Uterus (tissue), 4 donors: ENCODE data around the gene FAM241A. TPM values are rescaled to one million over a fixed set of nuclear protein-coding genes. Genes with fewer than 3 reads are reported as not detected.

Experiments used
- DNase-seq, 2 donors: peaks; one replicate each; pipeline ENCODE4 v3.0.0-alpha.2; 2019 to 2020
- H3K27ac ChIP-seq, 2 donors: fragments of 200-600 bp; sonication (generic); 1 replicate in 1 of 2; 2 replicates in 1 of 2; pipeline ENCODE4 v1.5.1; 2016 to 2018
- H3K27me3 ChIP-seq, 2 donors: fragments of 200-600 bp; sonication (generic); one replicate each; pipeline ENCODE4 v1.5.1; 2018 to 2019; ENCODE audit warnings: control low read depth in 1 of 2
- H3K36me3 ChIP-seq, 2 donors: fragments of 200-600 bp; sonication (generic); one replicate each; pipeline ENCODE4 v1.5.1; 2019; ENCODE audit warnings: control low read depth in 1 of 2
- H3K4me1 ChIP-seq, 2 donors: fragments of 200-600 bp; sonication (generic); one replicate each; pipeline ENCODE4 v1.5.1; 2018 to 2019; ENCODE audit warnings: control low read depth in 1 of 2
- H3K4me3 ChIP-seq, 2 donors: fragments of 200-600 bp; sonication (generic); 1 replicate in 1 of 2; 2 replicates in 1 of 2; pipeline ENCODE4 v1.5.1; 2018 to 2019; ENCODE audit warnings: mild to moderate bottlenecking in 1 of 2
- H3K9me3 ChIP-seq, 2 donors: fragments of 200-600 bp; sonication (generic); one replicate each; pipeline ENCODE4 v1.5.1; 2019; ENCODE audit warnings: control low read depth in 1 of 2
- CTCF ChIP-seq, 4 experiments: fragments of 200-600 bp in 2 of 4; fragments of 450-650 bp in 2 of 4; sonication (generic) in 2 of 4; IDR thresholded peaks; one replicate each; pipeline ENCODE4 v1.5.1; 2016 to 2019; ENCODE audit warnings: antibody characterized with exemption in 4 of 4, mild to moderate bottlenecking in 2 of 4, moderate library complexity in 1 of 4
- POLR2A ChIP-seq, 2 donors: fragments of 450-650 bp; IDR thresholded peaks; one replicate each; pipeline ENCODE4 v1.6.1; 2016; ENCODE audit warnings: antibody characterized with exemption in 2 of 2, mild to moderate bottlenecking in 1 of 2, moderate library complexity in 1 of 2
- intact Hi-C: fragments of 100-400 bp; cut with DNase I; formaldehyde crosslinking; loops from one replicate; pipeline ENCODE4 v1.15.1; 2023; ENCODE audit warnings: low total_unique reads
- total RNA-seq, 4 donors: library from RNA; depleted of rRNA in 3 of 4; stranded (reverse); fragments of >200 nt in 3 of 4; gene quantifications; one replicate each; pipeline versions ENCODE4 v1.1.0 to v1.2.4, GENCODE V29; 2014 to 2023
- donor health status: DM: yes; HTN: yes; CAD: no.

FAM241A gene
- total RNA-seq, 4 donors from 2014 or later = 2.3 to 8.5 (median 3.5) TPM

GRCh38 chr4:112130906-112131305 lies 14.3 kb upstream of the FAM241A start:
- no peaks in the 10 kb centered on the region for H3K36me3 ChIP-seq
- no peaks in the 10 kb centered on the region for H3K27me3 ChIP-seq
- H3K4me1 ChIP-seq = no peaks in the 10 kb centered on the region
- TF ChIP-seq CTCF (IDR thresholded peaks at IDR 0.05) (no peak), POLR2A (IDR thresholded peaks at IDR 0.05) (no peak)
- no peaks in the 10 kb centered on the region for H3K9me3 ChIP-seq
- no peak overlapping the region for H3K27ac ChIP-seq
- no peak for DNase-seq
- no peak overlapping the region for H3K4me3 ChIP-seq
- intact Hi-C loops = no loop called here

- Histone ChIP-seq H3K27me3 (no peaks in the 10 kb centered on the region), H3K27ac (no peak overlapping the region), H3K4me1 (no peaks in the 10 kb centered on the region), H3K36me3 (no peaks in the 10 kb centered on the region), H3K9me3 (no peaks in the 10 kb centered on the region), H3K4me3 (no peak overlapping the region)
- intact Hi-C loops = no loop called here
- no peak for TF ChIP-seq POLR2A (IDR thresholded peaks at IDR 0.05)
- DNase-seq = no peak
Measured at GRCh38 chr4:112136551-112136950, 8.7 kb upstream of the FAM241A start.

- H3K9me3 ChIP-seq = no peaks in the 10 kb centered on the region
- H3K27ac ChIP-seq = no peak overlapping the region
- intact Hi-C loops = no loop called here
- H3K27me3 ChIP-seq = no peaks in the 10 kb centered on the region
- DNase-seq = no peak
- no peak overlapping the region for H3K4me3 ChIP-seq
- H3K36me3 ChIP-seq = no peaks in the 10 kb centered on the region
- no peaks in the 10 kb centered on the region for H3K4me1 ChIP-seq
- TF ChIP-seq POLR2A (IDR thresholded peaks at IDR 0.05) (no peak), CTCF (IDR thresholded peaks at IDR 0.05) (no peak)
Measured at GRCh38 chr4:112138538-112138937, 6.7 kb upstream of the FAM241A start.

GRCh38 chr4:112140536-112140935 lies 4.7 kb upstream of the FAM241A start:
- TF ChIP-seq CTCF (IDR thresholded peaks at IDR 0.05) (no peak), POLR2A (IDR thresholded peaks at IDR 0.05) (no peak)
- intact Hi-C loops = no loop called here

GRCh38 chr4:112141366-112142138 lies 3.7 kb upstream of the FAM241A start:
- no peak for DNase-seq
- Histone ChIP-seq H3K4me1 (no peaks in the 10 kb centered on the region), H3K36me3 (no peaks in the 10 kb centered on the region), H3K27me3 (no peaks in the 10 kb centered on the region), H3K9me3 (no peaks in the 10 kb centered on the region), H3K4me3 (no peak overlapping the region), H3K27ac (peak overlapping the region; percentile 42 to 44)
- TF ChIP-seq CTCF (IDR thresholded peaks at IDR 0.05) (no peak), POLR2A (IDR thresholded peaks at IDR 0.05) (no peak)
- intact Hi-C loops = no loop called here

More at GRCh38 chr4:112140536-112140935, 4.7 kb upstream of the FAM241A start:
- H3K4me1 ChIP-seq = no peaks in the 10 kb centered on the region
- peak overlapping the region; percentile 42 to 44 for H3K27ac ChIP-seq
- H3K4me3 ChIP-seq = no peak overlapping the region
- no peaks in the 10 kb centered on the region for H3K27me3 ChIP-seq
- DNase-seq = no peak
- H3K9me3 ChIP-seq = no peaks in the 10 kb centered on the region
- H3K36me3 ChIP-seq = no peaks in the 10 kb centered on the region
